Tibial nerve (tissue), 4 donors: ENCODE data around the gene DIP2A.

Experiments
- CTCF ChIP-seq, 5 experiments: fragments of 200-600 bp in 3 of 5; fragments of 450-650 bp in 2 of 5; sonication (generic) in 3 of 5; IDR thresholded peaks; one replicate each; pipeline ENCODE4 v1.5.1; 2016 to 2019; ENCODE audit warnings: antibody characterized with exemption in 5 of 5, mild to moderate bottlenecking in 3 of 5, moderate library complexity in 2 of 5
- EP300 ChIP-seq, 2 donors: sonication (generic); formaldehyde crosslinking; IDR thresholded peaks; one replicate each; pipeline ENCODE4 v1.6.1; 2017; ENCODE audit warnings: antibody characterized with exemption in 2 of 2, mild to moderate bottlenecking in 1 of 2
- POLR2A ChIP-seq, 2 donors: fragments of 450-650 bp; IDR thresholded peaks; one replicate each; pipeline ENCODE4 v1.6.1; 2017; ENCODE audit warnings: antibody characterized with exemption in 2 of 2, mild to moderate bottlenecking in 2 of 2, moderate library complexity in 2 of 2

GRCh38 chr21:46410516-46410915, 48.2 kb upstream of the DIP2A start:
- TF ChIP-seq CTCF (IDR thresholded peaks at IDR 0.05) = no peak
- TF ChIP-seq POLR2A (IDR thresholded peaks at IDR 0.05) = no peak
- no peak for TF ChIP-seq EP300 (IDR thresholded peaks at IDR 0.05)
